HG02884 (cell line): ENCODE data around the gene OR12D3.
"Not testable (repeated sequence)": the region's sequence is repeated elsewhere in the genome, so short reads cannot be mapped to it uniquely, and the experiment has no call there.

Experiments used
- ATAC-seq: cut with Tn5 transposase; IDR thresholded peaks from one replicate; pipeline ENCODE4 v1.9.1; 2021; ENCODE audit warnings: mild to moderate bottlenecking, moderate library complexity; ENCODE audit not compliant: unreplicated experiment

Gene OR12D3

GRCh38 chr6:29375191-29375590 lies at the start of gene OR12D3:
TSS of gene OR12D3 (minus strand) at chr6:29375291. CDS start at chr6:29375287, 4 bp downstream.
- no peak for ATAC-seq

- no peak for ATAC-seq
Observed at GRCh38 chr6:29424575-29424974, 49.5 kb upstream of the OR12D3 start.

GRCh38 chr6:29424168-29424567 lies 49.1 kb upstream of the OR12D3 start:
- no peak for ATAC-seq

GRCh38 chr6:29419516-29419915 lies 44.4 kb upstream of the OR12D3 start:
- no peak for ATAC-seq

GRCh38 chr6:29414588-29414987 lies 39.5 kb upstream of the OR12D3 start, which contains the start of gene OR12D1:
TSS of gene OR12D1 (plus strand) at chr6:29414928.
- no peak for ATAC-seq

- no peak for ATAC-seq
Observed at GRCh38 chr6:29403801-29404200, 28.7 kb upstream of the OR12D3 start.

- no peak for ATAC-seq
Observed at GRCh38 chr6:29399525-29399924, 24.4 kb upstream of the OR12D3 start.

- no peak for ATAC-seq
Observed at GRCh38 chr6:29395331-29395730, 20.2 kb upstream of the OR12D3 start, which contains the start of gene OR12D2. TSS of gene OR12D2 (plus strand) at chr6:29395631. CDS start at chr6:29396700, 1,069 bp downstream.

GRCh38 chr6:29388533-29388932 lies 13.4 kb upstream of the OR12D3 start:
- no peak for ATAC-seq

GRCh38 chr6:29376003-29376402 lies 912 bp upstream of the OR12D3 start:
- no peak for ATAC-seq

- ATAC-seq: no peak
Observed at GRCh38 chr6:29368765-29369164, 6.3 kb downstream of the OR12D3 start, which contains the start of gene OR5V1. TSS of gene OR5V1 (minus strand) at chr6:29368865. CDS start at chr6:29356195, 12,670 bp downstream.

GRCh38 chr6:29355603-29356002 lies 19.5 kb downstream of the OR12D3 start:
- no peak for ATAC-seq

- no peak for ATAC-seq
Observed at GRCh38 chr6:29354980-29355379, 20.1 kb downstream of the OR12D3 start.

- not testable (repeated sequence) for ATAC-seq
Observed at GRCh38 chr6:29349348-29349747, 25.7 kb downstream of the OR12D3 start.

- no peak for ATAC-seq
Observed at GRCh38 chr6:29345380-29345779, 29.7 kb downstream of the OR12D3 start.

- ATAC-seq: no peak
Observed at GRCh38 chr6:29336269-29336668, 38.8 kb downstream of the OR12D3 start.

GRCh38 chr6:29332676-29333075 lies 42.4 kb downstream of the OR12D3 start:
- no peak for ATAC-seq

- ATAC-seq: no peak
Observed at GRCh38 chr6:29325777-29326176, 49.3 kb downstream of the OR12D3 start.
